HG03066 (cell line): ENCODE results near the gene SPTBN5.
A peak's percentile ranks its signal among the peaks of the same experiment; 100 is the strongest.

Experiments
- ATAC-seq: cut with Tn5 transposase; IDR thresholded peaks from one replicate; pipeline ENCODE4 v1.9.1; 2021; ENCODE audit warnings: low read depth; ENCODE audit not compliant: unreplicated experiment

The SPTBN5 gene

DNA sequence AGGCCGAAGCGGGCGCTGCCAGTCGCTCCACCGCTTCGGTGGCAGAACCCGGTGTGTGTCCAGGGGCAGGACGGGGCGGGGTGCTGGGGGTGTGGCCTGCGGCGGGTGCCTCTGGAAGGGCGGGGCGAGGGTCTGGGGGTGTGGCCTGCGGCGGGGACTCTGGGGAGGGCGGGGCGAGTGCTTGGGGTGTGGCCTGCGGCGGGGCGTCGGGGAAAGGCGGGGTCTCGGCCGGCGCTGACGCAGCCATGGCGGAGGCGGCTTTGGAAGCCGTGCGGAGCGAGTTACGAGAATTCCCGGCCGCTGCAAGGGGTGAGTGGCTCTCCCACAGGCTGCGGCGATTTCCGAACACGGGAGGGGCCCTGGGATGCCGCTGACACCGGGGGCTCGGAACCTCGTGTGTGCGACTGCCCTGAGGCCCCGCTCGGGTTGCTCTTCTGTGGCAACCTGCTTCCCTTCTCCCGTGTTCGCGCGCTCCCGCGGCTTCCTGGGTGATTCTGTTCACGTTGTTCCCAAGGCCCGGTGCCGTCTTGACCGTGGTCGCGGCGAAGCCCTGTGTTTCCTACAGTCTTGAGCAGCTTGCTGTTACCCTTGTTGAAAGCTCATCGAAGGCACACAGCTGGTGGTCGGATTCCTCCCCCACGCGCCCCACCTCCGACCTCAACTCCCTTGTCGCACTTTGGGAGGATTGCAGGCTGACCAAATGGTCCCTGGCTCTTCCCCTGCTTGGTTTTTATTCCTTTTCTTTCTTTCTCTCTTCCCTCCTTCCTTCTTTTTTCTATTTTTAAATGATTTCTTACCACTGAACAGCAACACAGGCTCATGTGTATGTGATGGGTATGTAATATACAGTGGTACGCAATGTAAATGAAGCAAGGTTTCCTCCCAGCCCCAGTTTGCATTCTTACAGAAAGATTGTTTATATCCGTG, 65.7 kb downstream of the SPTBN5 start, which contains the start of gene JMJD7:
JMJD7 (plus strand) TSS at position 213 of the 927 bp plus-strand sequence; CDS start at position 246, 33 bp downstream.
- peak; percentile 65 for ATAC-seq

- ATAC-seq: peak; percentile 30
These were observed 66.5 kb downstream of the SPTBN5 start for GRCh38 chr15:41827290-41827879.

DNA sequence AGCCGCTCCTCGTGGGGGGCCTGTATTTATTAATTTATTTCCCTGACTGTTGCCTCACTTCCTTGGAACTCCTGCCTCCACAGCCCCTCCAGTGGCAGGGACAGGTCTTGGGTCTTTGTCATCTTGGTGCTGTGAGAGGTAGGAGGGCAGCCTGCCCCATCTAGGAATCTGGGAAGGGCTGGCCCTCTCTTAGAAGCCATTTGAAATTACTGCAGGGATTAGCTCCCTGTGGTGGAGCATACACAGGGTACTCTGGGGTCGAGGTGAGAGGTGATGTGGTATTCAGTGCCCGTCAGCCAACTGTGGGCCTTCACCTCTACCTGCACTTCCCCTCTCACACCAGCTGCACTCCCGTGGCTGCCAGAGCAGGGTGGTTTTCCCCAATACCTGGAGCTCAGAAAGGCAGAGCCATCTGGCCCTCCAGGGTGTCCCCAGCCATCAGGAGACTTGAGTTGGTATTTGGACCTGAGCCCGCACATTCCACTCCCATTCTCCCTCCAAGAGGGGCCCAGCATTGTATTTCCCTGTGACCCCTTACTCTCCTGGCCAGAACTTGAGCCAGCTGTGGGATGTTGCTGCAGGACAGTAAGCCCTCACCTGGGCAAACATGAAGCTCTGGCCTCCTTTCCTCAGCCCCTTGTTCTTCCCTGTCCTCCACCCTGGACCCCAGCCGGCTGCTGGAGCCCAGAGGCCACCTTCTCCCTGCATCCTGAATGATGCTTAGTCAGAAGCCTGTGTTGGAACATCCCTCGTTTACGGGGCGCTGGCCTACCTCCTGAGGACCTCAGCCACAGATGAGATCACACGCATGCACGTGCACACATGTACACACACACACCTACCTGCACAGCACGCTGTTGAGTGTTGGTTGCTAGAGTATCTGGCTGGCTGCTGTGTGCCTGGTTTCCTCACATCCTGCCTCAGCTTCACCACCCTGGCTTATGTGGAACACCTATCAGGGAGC, 68.0 kb downstream of the SPTBN5 start:
- no peak for ATAC-seq

DNA sequence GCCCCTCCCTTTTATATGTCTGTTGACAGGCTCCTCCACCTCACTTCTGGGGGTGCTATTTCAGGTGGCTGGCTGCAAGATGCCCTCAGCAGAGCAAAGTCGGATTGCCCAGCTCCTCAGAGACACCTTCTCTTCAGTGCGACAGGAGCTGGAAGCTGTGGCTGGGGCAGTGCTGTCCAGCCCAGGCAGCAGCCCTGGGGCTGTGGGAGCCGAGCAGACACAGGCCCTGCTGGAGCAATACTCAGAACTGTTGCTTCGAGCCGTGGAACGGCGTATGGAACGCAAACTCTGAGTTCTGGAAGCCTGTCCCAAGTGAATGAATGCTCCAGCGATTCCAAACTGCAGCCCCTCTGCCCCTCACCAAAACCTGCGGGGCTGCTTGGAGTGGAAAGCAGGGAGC, 68.7 kb downstream of the SPTBN5 start:
- no peak for ATAC-seq

DNA sequence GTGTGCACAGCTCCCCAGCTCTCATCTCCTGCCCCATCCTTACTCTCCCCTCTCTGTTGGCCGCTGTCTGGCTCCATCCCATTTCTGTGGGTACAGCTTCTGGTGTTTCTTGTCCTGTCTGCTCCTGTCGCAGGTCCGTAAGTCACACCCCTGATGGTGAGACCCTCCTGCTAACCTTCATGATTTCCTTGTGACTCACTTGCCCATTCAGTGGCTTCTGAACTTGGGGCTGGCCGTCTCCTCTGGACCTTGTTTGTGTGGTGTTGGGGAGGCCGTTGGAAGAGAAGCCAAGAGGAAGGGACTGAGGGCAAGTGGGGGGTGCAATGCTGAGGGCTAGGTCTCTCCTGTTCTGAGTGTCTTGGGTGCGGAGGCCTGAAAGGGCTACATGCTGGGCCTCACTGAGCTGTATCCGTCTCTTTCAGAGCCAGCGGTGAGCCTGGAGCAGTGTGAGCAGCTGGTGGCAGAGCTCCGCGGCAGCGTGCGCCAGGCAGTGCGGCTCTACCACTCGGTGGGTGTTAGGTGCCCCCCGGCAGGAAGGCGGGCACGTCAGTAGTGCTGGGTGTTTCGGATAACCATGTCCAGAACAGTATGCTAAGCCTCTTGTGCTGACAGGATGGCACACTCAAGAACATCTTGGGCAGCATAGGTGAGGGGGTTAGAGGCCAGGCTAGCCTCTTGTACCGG, 69.6 kb downstream of the SPTBN5 start:
- ATAC-seq: no peak

GRCh38 chr15:41823502-41823901, 70.4 kb downstream of the SPTBN5 start:
- no peak for ATAC-seq

DNA sequence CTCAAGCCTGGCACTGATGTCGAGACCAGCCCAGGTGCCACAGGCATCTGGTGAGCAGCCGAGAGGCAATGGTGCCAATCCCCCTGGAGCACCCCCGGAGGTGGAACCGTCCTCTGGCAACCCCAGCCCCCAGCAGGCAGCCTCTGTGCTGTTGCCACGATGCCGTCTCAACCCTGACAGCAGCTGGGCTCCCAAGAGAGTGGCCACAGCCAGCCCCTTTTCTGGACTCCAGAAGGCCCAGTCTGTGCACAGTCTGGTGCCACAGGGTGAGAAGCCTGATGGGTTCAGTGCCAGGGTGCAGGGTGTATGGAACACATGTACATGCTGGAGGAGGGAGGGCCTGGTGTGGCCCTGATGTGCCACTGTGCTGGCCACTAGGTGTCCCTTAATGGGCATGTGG, 70.9 kb downstream of the SPTBN5 start:
- no peak for ATAC-seq

DNA sequence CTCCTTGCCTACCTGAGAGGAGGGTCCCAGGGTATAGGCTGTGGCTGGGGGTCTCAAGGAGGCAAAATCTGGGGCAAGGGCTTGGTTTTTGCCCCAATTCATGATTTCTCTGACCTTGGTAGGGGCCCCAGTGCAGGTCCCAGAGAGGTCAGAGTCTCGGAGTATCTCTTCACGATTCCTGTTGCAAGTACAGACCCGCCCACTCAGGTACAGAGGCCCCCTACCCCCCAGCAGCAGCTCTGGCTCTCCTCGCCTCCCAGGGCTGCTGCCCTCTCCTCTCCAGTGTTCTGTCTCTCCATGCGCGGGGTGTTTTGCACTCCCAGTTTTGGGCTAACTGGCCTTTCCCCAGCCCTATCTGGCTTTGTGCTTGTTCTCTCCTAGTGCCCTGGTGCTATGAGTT, 71.4 kb downstream of the SPTBN5 start:
- no peak for ATAC-seq

DNA sequence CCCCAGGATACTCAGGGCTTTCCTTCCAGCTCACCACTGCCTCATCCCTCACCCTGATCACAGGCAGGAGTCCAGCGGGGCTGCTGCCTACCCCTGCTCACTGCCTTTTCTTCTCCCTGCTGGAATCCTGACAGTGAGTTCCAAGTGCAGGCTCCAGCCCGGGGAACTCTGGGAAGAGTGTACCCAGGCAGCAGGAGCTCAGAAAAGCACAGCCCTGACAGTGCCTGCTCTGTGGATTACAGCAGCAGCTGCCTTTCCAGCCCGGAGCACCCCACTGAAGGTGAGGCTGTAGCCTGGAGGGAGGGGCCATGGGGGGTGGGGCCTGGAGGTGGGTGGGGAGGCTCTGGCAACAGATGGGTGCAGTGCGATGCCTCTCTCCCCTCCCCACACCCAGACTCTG, 72.0 kb downstream of the SPTBN5 start:
- ATAC-seq: no peak

DNA sequence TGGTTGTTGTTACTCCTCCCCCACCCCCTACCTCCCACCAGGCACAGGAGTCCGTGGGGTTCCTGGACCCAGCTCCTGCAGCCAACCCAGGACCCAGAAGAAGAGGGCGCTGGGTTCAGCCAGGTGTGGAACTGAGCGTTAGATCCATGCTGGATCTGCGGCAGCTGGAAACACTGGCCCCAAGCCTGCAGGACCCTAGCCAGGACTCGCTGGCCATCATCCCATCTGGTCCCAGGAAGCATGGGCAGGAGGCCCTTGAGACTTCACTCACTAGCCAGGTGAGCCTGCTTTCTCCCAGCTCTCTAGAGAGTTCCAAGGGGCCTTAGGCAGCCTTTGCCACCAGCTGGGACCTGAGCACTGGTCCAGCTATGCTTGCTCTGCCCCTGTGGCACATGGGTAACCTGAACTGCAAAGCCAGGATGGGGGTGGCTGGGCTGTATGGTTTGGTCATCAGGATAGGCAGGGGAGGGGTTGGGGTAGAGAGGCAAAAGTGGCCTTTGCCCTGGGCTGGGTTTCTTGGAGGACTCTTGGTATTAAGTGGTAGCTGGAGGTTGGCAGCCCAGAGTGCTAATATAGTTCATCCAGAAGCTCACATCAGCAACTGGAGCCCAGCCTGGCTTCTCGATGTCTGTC, 72.9 kb downstream of the SPTBN5 start:
- ATAC-seq: no peak

DNA sequence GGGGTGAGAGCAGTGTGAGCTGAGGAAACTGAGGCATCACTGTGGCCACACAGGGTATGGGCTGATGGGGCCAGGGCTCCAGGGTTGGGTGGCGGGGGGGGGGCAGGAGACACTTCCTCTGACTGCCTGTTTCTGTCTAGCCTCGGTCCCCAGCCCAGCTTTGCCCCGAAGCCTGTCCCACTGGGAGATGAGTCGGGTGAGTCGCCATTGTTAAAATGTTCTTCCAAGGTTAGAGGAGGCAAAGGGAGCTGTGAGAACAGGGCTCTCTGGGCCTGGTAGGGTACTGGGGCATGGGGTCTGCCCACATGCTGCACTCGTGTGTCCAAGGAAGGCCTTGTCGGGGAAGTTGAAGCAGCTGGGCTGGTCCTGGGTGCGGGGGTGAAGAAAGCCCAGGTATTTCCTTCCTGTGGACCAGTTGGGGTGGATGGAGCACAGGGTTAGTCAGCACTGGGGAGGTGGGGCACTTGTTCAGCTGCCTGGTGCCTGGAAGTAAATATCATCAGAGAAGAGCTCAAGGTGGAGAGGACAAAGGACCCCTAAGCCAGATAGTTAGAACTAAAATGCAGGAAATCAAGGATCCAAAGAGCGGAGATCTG, 74.3 kb downstream of the SPTBN5 start:
- ATAC-seq: no peak

GRCh38 chr15:41817781-41818180, 76.1 kb downstream of the SPTBN5 start:
- no peak for ATAC-seq

GRCh38 chr15:41817327-41817726, 76.5 kb downstream of the SPTBN5 start:
- ATAC-seq: no peak

DNA sequence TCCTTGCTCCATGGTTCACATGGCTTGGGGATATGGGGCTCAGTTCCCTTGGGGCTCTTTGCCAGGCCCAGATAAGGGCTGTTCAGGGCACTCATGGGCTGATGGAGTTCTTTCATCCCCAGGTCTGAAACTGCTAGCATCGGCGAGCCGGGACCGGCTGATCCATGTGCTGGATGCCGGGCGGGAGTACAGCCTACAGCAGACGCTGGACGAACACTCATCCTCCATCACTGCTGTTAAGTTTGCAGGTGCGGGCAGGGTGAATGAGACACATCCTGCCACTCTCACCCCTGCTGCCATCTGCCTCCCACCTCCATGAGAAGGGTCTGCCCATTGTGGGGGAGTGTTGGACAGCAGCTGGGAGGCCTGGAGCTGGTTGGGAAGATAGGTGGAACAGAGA, 77.1 kb downstream of the SPTBN5 start:
- ATAC-seq: no peak

DNA sequence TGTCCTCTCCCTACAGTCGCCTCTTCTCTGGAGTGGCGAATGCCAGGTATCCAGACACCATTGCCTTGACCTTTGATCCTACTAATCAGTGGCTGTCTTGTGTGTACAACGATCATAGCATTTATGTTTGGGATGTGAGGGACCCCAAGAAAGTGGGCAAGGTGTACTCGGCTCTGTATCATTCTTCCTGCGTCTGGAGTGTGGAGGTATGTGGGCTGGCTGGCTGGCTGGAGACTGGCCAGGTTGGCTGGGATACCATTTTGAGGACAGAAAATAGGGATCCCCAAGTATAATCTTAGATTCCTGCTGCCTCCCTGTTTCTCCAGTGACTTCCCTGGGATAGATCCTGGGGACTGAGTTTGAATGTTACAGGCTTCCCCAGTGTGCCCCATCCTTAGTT, 79.3 kb downstream of the SPTBN5 start:
- no peak for ATAC-seq

DNA sequence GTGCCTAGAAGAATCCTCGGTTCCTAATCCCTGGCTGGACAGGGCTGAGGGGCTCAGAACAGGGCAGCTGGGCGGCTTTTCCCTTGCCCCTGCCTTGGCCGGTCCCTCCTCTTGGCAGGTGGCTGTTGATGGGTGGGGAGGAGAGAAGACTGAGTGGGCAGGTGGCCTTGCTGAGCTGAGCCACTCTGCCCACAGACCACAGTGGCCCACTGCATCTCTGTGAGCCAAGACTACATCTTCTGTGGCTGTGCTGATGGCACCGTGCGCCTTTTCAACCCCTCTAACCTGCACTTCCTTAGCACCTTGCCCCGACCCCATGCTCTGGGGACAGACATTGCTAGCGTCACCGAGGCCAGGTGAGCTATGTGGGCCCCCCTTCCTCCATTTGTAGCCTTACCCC, 80.4 kb downstream of the SPTBN5 start:
- ATAC-seq: no peak

DNA sequence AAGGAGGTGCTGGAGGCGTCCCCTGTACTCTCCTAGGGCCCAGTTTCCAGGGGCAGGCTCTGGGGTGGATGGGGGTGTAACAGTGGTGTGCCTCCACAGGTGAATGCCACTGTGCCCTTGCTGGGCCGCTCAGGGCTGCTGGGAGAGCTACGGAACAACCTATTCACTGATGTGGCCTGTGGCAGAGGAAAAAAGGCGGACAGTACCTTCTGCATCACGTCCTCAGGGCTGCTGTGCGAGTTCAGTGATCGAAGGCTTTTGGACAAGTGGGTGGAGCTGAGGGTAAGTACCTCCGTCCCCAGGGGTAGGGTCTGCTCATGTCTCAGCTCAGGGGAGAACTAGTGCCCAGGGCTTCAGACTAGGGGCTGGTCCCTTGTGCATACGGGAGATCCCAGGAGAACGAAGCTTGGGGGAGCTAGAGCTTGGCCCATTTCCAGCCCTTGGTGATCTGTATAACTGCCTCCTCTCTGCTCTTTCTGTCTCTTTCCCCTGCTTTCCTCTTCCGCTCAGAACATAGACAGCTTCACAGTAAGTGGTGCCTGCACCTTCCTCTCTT, 81.0 kb downstream of the SPTBN5 start:
- ATAC-seq: no peak

GRCh38 chr15:41811432-41812195, 82.2 kb downstream of the SPTBN5 start:
- ATAC-seq: peak; percentile 60
